DOHH2 (cell line): ENCODE results near the gene C3orf49.

Source experiments
- CTCF ChIP-seq: fragments of 200-600 bp; sonication (generic); IDR thresholded peaks from one replicate; pipeline ENCODE4 v1.5.1; 2014; ENCODE audit warnings: antibody characterized with exemption, mild to moderate bottlenecking, low read depth, low read length; ENCODE audit not compliant: poor library complexity, severe bottlenecking
- EZH2phosphoT487 ChIP-seq: fragments of 200-600 bp; sonication (generic); IDR thresholded peaks from 2 replicates; pipeline ENCODE4 v1.6.1; 2017; ENCODE audit warnings: borderline replicate concordance, mild to moderate bottlenecking, antibody characterized with exemption, low read length, moderate library complexity, mixed read lengths

GRCh38 chr3:63807961-63808565 lies 11.0 kb upstream of the C3orf49 start:
- TF ChIP-seq CTCF = no peak
- no peak for TF ChIP-seq EZH2phosphoT487
